AG20443 (cell line): ENCODE results near the gene GOLM1.

ENCODE experiments used
- DNase-seq: peaks from one replicate; pipeline ENCODE4 v3.0.0; 2012; ENCODE audit warnings: low spot score, mixed read lengths

GOLM1 gene

GRCh38 chr9:85981369-85981768, 118.0 kb downstream of the GOLM1 start:
- DNase-seq = no peak

GRCh38 chr9:85978496-85978895, 120.9 kb downstream of the GOLM1 start:
- no peak for DNase-seq
